ENCODE results near the gene KRTAP10-5.
"Not testable (repeated sequence)": the region's sequence is repeated elsewhere in the genome, so short reads cannot be mapped to it uniquely, and the experiment has no call there.

KRTAP10-5 gene

DNA sequence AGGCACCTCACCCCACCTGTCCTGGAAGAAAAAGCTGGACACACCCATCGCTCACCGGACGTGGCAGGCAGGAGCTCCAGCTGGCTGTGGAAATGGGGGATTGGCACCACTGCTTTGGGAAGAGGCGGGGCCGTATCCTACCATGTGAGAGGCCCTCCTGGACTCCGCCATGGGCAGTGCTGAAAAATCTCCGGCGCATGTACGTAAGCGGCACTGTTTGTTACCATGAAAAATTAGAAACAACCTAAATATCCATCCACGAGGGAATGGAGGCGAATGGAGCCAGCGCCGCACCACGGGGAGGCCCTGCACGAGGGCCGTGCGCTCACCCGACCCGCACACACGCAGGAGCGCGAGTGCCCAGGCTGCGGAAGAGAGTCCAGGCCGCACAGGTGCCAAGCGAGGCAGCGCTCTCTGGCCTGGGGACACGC, 34.6 kb upstream of the KRTAP10-5 start:
- H3K4me3 ChIP-seq (ENCODE audit: control insufficient read depth, low read depth, low read length): no peak overlapping the region
- no peak for TF ChIP-seq CTCF (IDR thresholded peaks at IDR 0.05; ENCODE audit: control insufficient read depth, insufficient read depth, low read depth, low read length, missing control alignments)
- DNase-seq (ENCODE audit: low read depth): no peak

DNA sequence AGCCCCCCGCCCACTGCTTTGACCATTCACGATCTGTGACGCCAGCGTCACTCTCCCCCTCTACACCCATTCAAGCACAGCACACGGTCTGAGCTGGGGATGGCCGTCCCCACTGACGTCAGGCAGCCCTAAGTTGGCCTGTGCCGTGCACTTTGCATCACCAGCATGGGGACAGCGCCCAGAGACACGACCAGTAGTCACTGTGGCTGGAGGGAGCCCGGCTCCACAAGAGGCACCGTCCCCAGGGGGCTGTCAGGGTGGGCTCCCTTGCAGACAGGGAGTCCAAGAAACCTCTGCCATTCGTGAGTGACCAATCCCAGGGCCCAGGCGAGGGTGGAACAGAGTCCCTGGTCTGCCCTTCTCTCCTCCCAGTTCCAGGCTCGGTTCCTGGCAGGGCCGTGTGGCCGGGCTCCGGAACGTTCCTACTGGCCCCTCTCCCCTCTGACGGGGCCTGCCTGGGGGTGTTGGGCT, 33.8 kb upstream of the KRTAP10-5 start:
- H3K4me3 ChIP-seq (ENCODE audit: control insufficient read depth, low read depth, low read length): no peak overlapping the region
- no peak for TF ChIP-seq CTCF (IDR thresholded peaks at IDR 0.05; ENCODE audit: control insufficient read depth, insufficient read depth, low read depth, low read length, missing control alignments)
- DNase-seq (ENCODE audit: low read depth): no peak

GRCh38 chr21:44613386-44614155, 33.2 kb upstream of the KRTAP10-5 start:
- TF ChIP-seq CTCF (IDR thresholded peaks at IDR 0.05; ENCODE audit: control insufficient read depth, insufficient read depth, low read depth, low read length, missing control alignments): no peak
- DNase-seq (ENCODE audit: low read depth): no peak
- no peak overlapping the region for H3K4me3 ChIP-seq (ENCODE audit: control insufficient read depth, low read depth, low read length)

DNA sequence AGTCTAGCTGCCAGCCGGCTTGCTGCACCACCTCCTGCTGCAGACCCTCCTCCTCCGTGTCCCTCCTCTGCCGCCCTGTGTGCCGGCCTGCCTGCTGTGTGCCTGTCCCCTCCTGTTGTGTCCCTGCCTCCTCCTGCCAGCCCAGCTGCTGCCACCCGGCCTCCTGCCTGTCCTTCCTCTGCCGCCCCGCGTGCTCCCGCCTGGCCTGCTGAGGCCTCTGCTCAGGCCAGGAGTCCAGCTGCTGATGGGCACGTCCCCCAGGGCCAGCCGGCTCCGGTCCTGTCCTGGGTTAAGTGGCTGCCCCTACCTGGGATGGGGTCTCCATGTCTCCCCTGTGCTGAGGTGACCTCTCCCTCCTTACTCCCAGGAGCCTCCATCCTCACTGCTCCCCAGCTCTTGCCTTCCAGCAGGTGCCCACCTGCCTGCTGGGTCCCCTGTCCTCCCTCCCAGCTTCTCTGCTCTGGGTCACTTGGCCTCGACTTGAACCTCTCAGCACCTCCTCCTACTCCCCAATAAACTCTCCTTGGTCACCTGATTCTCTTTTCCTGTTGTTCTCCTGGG, 32.3 kb upstream of the KRTAP10-5 start:
- no peak for DNase-seq (ENCODE audit: low read depth)
- H3K4me3 ChIP-seq (ENCODE audit: control insufficient read depth, low read depth, low read length): no peak overlapping the region
- TF ChIP-seq CTCF (IDR thresholded peaks at IDR 0.05; ENCODE audit: control insufficient read depth, insufficient read depth, low read depth, low read length, missing control alignments): no peak

DNA sequence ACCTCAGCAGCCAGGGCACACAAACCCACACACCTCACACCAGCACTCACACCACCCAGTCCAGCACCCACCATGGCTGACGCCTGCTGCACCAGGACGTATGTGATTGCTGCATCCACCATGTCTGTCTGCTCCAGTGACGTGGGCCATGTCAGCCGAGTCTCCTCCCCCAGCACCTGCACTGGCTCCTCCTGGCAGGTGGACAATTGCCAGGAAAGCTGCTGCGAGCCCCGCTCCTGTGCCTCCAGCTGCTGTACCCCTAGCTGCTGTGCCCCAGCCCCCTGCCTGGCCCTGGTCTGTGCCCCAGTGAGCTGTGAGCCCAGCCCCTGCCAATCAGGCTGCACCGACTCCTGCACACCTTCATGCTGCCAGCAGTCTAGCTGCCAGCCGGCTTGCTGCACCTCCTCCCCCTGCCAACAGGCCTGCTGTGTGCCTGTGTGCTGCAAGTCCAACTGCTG, 31.7 kb upstream of the KRTAP10-5 start, which contains the start of gene KRTAP10-8:
Gene KRTAP10-8, plus strand, starts transcription at position 51 of the 458 bp plus-strand sequence. Its CDS starts 22 bp downstream, at position 73.
- no peak for DNase-seq (ENCODE audit: low read depth)
- no peak for TF ChIP-seq CTCF (IDR thresholded peaks at IDR 0.05; ENCODE audit: control insufficient read depth, insufficient read depth, low read depth, low read length, missing control alignments)
- no peak within 1 kb of the TSS for H3K4me3 ChIP-seq (ENCODE audit: control insufficient read depth, low read depth, low read length)

GRCh38 chr21:44611551-44611950, 31.1 kb upstream of the KRTAP10-5 start:
- DNase-seq (ENCODE audit: low read depth): no peak
- no peak for TF ChIP-seq CTCF (IDR thresholded peaks at IDR 0.05; ENCODE audit: control insufficient read depth, insufficient read depth, low read depth, low read length, missing control alignments)
- H3K4me3 ChIP-seq (ENCODE audit: control insufficient read depth, low read depth, low read length): no peak overlapping the region

GRCh38 chr21:44610157-44610843, 29.9 kb upstream of the KRTAP10-5 start:
- not testable (repeated sequence) for DNase-seq (ENCODE audit: low read depth); H3K4me3 ChIP-seq (ENCODE audit: control insufficient read depth, low read depth, low read length)
